ENCODE data around the gene AFF3.

DNA sequence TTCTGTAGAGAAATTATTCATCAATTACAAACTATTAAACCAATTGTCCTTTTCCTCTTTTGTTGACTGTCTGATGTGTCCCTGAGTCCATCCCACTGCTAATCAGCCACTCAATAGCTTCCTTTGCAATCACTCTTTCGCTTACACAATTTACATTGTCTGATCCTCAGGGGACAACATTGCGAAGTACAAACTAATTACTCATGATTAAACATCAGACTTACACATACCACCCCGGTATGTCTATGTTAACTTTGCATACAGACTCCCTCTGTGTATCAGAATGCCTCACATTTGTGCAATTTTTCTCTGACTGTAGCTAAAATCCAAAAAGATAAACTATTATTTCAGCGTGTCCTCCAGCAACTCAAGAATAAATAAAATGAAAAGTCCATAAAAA lies 388.2 kb downstream of the AFF3 start:
- no peak for TF ChIP-seq EZH2 (IDR thresholded peaks at IDR 0.05; ENCODE audit: borderline replicate concordance, low read length)
- TF ChIP-seq, protein P1, sequence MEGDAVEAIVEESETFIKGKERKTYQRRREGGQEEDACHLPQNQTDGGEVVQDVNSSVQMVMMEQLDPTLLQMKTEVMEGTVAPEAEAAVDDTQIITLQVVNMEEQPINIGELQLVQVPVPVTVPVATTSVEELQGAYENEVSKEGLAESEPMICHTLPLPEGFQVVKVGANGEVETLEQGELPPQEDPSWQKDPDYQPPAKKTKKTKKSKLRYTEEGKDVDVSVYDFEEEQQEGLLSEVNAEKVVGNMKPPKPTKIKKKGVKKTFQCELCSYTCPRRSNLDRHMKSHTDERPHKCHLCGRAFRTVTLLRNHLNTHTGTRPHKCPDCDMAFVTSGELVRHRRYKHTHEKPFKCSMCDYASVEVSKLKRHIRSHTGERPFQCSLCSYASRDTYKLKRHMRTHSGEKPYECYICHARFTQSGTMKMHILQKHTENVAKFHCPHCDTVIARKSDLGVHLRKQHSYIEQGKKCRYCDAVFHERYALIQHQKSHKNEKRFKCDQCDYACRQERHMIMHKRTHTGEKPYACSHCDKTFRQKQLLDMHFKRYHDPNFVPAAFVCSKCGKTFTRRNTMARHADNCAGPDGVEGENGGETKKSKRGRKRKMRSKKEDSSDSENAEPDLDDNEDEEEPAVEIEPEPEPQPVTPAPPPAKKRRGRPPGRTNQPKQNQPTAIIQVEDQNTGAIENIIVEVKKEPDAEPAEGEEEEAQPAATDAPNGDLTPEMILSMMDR (conservative IDR thresholded peaks at IDR 0.05 in 1 of 2, IDR thresholded peaks at IDR 0.05 in 1 of 2; ENCODE audit: extremely low read depth in 1 of 2, insufficient read depth in 1 of 2, low read depth in 1 of 2, low read length in 2 of 2) = no peak

All from mammary epithelial cell (primary cell).